Left renal cortex interstitium (tissue), 4 donors: ENCODE results near the gene MAP4K1. TPM values are rescaled to one million over a fixed set of nuclear protein-coding genes. Genes with fewer than 3 reads are reported as not detected.

Source experiments
- DNase-seq, 4 donors: peaks; one replicate each; pipeline ENCODE4 v3.0.0-alpha.2; 2013; ENCODE audit warnings: low read depth in 4 of 4, low spot score in 2 of 4, missing footprints in 1 of 4
- polyA plus RNA-seq, 4 donors: library from polyadenylated mRNA; unstranded; fragments of 120-200 nt; gene quantifications; one replicate each; pipeline ENCODE4 v1.2.1, GENCODE V29; 2013; ENCODE audit not compliant: insufficient read length in 4 of 4

Gene MAP4K1
- 1 to 10 TPM; 2.1 to 5.0 (median 3.4) TPM for polyA plus RNA-seq

DNA sequence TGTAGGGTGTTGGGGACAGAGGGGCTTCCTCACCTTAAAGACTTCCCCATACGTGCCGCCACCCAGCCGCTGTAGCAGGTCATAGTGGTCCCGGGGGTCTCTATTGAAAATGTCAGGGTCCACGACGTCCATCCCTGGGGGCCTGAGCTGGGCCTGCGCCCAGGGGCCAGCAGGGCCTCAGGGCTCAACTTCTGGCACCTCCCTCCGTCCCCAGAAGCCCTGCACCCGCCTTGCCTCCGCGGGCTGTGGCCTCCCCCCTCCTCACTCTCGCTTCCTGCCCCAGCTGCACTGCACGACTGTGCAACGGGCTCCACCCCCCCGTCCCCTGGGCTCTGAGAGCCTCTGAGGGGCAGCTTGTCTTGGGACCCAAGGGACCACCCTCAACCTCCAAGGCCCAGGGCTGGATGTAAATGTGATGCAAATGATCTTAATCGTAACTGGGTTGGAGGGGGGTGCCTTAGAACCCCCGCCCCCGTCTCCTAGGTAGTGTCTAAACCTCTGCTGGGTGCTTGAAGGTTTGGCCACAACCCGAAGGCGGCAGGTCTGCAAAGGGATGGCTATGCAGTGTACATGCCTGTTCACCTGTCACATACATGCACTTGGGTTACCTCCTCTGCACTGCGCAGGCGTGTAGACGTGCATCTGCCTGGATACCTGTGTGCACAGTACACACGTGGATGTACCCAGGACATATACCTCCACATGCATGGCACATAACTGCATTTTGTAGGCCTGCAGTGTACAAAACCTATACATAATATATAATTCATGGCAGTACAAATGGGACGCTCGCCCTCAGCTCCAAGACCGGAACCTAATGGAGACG is at the start of gene MAP4K1:
Gene MAP4K1 (minus strand): TSS at position 190 of the 826 bp plus-strand sequence. CDS start 58 bp downstream, at position 132.
- DNase-seq, result no peak

DNA sequence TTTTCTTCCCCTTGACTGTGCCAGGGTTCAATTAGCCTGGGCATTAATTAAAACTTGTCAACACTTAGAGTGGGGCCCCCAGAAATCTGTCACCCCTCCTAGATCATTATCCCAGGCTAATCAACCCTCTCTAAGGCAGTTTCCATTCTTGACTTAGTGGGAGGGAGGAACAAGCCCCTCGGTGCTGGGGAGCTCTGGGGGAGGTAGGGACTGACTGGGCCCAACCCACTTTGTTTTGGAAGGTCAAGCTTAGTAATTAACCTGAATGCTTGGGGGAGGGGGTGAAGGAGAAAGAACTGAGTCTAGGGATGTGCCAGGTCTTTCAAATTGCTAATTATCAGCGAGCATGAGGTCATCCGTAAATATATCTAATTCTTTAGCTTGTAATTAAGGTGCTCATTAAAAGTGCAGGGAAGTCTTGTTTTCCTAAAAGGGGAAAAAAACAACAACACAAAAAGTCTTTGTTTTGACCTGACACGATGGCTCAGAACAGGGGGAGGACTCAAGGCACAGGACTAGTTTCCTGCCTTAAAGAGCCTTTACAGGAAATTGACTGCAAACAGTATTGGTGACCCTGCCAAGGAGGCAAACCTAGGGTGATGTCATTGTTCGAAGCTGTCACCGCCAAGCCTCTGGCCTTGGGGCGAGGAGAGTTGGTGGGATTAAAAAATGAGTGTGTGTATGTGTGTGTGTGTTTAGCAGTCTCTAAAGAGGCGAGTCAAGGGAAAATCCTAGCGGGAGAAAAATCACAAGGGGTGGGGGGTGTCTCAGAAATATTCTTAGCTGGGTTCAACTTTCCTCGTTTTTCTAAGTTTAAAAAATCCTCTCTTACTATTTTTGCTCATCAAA is 49.1 kb upstream of the MAP4K1 start:
- no peak for DNase-seq

DNA sequence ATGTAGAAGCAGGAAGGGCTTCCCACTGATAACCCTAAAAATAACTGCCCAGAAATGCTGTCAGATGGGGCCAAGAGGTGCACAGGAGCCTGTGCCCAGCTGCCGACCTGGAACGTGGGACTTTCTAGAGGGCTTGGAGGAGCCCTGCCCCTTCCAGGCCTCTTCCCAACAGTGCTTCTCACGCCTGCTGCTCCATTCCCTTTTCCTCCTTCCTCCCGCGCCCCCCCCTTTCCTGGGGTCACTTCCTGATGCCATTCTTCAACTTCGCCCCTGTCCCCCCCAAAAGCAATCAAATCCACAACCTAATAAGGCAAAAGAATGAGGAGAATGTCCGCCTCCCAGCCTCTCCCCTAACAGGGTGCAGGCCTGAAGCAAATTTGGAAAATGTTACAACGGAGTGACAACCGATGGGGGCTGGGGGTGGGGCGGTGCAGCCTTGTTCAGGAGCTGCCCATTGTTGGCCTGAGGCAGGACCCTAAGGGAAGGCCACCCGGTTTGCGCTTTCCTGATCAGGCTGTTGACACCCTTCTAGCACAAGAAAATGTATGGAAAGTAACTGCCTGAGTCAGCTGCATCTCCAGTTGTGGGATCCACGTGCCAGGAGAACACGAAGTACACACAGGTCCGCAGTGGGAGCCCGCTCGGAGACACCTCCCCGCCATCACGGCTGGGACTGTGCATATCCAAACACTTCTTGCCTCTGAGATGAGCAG is 48.4 kb upstream of the MAP4K1 start:
- peak in 1 of 4 donors; percentile 83 for DNase-seq

DNA sequence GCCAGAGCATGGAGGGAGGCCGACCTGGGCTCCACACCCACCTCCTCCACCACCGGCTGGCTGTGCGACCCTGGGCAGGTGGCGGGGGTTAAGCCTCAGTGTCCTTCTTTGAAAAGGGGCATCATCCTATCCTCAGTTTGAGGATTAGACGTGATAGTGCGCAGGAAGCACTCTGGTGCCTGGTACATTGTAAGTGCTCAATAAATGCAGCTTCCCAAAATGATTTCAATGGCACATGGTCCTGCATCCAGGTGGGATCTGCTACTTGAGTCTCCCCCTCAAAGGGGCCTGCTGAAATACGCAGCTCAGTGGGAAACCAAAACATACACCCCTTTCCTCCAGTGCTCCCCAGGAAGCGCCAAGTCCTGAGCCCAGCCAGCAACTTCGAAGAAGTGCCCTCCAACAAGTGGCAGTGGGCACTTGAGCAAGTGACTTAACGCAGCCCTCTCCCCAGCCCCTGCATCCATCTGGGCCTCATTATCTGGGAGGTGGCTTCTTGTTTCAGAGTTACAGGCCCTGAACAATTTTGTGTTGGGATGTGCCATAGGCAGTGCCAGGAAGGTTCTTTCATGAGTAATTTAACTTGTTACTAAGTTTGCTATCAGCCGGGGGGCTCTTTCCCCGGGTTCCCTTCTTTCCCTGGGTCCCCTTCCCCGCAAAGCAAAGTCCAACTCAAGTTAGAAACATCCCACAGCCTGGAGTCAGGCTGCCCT is 47.6 kb upstream of the MAP4K1 start:
- DNase-seq, result no peak

DNA sequence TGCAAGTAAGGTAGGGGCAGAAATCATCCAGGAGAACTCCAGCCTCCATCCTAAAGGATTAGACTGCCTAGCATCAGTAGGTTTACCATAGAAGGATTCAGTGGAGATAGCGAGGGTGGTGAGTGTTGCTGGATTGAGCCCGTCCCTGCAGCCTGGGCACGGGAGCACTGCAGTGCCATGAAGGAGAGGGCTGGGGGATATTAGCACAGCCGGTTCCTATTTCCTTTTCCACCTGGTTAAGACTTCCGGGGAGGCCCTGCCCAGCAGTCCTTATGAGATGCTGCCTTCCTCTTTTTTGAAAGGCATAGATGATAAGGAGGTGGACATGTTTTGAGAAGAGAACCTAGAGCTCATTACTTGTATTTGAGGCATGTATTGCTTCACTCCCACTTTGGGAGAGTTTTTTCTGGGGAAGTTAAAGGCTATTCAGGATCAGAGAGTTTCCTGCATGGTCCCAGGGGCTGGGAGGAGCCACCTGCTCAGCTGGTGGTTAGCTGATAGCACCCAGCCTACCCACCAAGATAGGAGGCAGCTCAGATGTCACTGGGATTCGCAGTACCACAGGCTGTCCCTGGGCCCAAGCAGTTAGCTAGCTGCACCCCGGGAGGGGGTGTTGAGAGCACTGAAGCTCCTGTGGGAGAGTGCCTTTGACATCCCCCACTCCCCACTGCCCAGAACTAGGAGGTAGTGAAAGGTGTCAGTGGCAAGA is 46.9 kb upstream of the MAP4K1 start:
- DNase-seq, result no peak

DNA sequence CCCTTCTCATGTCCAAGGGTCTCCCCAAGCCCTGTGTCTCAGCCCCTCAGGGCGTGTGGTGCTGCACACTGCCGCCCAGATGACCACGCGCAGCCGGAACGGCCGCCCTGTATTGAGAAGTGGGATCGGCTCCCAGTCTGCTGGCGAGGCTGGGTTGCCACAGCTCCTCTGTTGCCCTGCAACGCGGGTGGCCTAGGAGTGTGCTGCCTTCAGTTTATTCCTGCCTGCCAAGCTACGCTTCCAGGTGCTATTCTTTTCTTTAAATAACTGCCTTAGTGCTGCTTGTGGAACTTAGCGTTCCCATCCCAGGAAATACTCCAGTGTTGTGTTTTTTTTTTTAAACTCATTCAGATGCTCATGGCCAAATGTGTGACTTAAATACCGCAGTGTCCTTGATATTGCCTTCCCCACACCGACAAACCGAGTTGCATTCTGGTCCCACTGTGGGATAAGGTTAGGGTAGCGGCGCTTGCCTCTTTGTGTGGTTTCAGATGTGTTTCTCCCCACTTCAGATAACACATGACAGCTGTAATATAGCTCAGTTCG is 46.3 kb upstream of the MAP4K1 start:
- no peak for DNase-seq

DNA sequence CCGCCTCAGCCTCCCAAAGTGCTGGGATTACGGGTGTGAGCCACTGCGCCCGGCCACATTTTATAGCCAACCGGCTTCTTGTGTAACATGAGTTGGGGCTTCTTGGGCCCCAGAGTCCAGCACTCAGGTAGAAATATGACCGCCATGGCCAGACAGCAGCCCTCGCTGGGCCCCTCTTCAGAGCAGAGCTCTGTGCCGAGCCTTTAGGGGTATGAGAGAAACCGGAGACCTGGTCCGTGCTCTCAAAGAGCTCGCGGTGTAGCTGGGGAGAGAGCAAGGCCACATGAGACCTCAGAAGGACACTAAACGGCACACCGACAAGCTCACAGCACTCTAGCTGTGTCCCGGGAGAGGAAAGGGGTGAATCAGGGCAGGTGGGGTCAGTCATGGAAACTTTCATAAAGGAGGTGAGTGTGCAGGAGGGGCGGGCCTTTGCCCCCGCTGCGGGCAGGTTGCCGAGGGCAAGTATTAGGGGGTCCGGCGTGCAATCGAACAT is 45.5 kb upstream of the MAP4K1 start:
- no peak for DNase-seq

DNA sequence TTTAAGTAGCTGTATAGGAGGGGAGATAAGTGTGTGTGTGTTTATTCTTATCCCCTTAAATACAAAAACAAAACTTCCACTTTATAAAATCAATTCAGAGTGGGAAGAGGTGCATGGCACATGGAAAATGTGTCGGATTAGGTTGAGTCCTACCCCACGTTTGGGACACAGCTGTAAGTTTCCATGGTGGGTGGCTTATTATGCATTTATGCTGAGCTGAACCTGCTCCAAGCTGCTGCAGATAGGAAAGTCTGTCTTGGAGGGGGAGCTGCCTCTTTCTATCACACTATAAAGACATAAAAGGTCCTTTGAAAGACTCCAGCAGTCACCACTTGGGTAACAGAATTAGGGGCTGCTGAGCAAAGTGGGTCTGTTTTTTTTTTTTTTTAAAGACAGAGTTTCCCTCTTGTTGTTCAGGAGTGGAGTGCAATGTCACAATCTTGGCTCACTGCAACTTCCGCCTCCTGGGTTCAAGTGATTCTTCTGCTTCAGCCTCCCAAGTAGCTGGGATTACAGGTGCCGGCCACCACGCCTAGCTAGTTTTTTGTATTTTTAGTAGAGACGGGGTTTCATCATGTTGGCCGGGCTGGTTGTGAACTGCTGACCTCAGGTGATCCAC is 44.9 kb upstream of the MAP4K1 start:
- no peak for DNase-seq

DNA sequence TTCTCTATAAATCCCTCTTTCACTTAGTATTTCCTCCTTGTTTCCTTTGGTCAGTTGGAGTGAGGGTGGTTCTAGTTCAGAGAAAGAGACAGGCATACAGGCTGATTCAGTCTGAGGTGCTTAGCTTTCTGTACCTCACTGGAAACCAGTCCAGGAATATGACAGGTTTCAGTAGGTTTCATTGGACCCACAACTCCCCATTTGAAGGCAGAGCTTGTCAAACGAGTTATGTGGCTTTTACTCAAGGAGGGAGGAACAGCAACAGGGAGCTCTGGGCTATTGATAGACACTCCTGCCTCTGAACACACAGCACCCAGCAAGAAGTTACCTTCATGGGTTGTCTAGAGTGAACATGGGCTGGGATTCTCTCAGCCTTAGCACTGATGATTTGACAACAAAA is 44.2 kb upstream of the MAP4K1 start:
- DNase-seq, result no peak

DNA sequence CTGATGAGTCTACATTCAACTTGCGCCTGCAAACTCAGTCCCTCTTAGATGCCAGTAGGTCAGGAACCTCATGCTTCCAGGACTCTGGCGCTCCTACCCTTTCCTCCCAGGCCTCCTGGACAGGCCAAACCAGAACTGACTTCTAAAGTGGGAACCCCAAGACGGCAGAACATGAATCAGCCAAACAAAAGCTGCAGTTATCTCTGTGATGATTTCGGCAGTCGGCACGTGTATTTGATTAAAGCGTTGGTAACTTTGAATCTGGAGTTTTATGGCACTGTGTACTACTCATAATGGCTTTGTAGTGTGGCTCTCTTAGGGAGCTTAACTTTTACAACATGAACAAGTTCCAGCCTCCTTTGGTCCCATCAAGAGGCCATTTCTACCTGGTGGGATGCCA is 43.4 kb upstream of the MAP4K1 start:
- DNase-seq, result no peak

DNA sequence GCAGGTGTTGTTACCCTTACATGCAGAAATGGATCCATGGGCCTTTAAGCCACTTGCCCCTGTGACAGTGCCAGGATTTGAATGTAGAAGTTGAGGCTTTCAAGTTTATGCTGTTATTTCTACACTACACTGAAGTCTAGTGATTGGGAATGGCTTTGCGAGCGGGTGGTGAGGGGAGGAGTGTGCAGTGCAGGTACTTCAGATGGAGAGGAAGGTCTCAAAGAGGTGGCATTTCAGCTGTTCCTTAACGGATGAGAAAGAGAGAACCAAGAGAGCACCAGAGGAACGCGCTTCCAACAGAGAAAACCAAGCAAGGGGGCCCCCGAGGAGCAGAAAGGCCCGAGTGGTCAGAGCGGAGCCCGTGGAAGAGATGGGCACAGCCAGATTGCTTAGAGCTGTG is 43.0 kb upstream of the MAP4K1 start:
- no peak for DNase-seq

DNA sequence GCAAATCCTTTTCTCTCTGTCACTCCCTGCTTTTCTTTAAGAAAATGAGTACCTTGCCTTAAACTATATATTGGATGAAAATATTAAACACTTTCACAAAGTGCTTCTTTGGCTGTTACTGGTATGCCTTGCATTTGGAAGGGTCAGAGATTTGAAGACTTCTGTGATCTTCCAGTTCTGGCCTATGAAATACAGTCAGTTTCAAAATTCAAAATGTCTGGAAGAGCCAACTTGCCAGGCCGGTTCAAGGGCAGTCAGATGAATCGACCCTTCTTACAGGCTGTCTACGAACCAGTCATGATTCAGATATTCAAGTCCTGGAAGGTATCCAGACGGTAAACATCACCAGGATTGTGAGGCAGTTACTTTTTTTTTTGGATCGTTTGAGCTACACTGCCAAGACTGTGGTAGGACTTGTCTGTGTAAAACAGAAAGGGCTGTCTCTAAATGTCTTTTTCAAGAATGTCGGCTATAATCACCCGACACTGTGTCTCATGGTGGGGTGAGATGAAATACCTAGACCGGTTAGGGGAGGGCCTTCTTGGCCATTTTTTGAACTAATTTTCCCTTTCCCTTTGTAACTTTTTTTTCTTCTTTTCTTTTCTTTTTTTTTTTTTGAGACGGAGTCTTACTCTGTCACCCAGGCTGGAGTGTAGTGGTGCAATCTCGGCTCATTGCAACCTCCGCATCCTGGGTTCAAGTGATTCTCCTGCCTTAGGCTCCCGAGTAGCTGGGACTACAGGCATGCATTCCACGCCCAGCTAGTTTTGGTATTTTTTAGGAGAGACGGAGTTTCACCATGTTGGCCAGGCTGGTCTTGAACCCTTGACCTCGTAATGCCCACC is 40.9 kb upstream of the MAP4K1 start:
- DNase-seq, result no peak

DNA sequence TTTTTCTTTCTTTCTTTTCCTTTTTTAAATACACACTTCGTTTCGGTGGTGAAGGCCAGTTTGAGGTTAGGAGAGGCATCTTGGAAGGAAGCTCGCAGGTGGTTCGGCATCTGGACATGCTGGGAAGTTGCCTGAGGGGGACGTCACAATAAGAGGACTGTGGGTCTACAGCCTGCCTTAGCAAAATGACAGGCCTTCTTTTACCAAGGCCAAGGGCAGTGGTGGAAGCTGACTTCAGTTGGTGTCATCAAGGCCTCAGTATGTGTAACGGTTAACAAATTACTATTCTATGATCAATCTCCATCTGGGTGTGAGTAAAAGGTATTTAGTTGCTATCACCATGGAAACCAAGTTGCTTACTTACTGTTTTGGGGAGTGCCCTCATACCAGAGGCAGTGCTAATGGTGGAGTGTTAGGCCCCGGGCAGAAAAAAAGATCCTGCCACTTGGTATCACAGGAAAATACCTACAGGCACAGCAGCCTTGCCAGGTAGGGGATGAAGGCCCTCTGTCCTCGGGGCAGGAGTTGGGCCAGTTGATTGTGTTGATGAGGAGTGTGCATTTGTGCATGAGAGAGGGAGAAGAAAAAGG is 40.0 kb upstream of the MAP4K1 start:
- no peak for DNase-seq

DNA sequence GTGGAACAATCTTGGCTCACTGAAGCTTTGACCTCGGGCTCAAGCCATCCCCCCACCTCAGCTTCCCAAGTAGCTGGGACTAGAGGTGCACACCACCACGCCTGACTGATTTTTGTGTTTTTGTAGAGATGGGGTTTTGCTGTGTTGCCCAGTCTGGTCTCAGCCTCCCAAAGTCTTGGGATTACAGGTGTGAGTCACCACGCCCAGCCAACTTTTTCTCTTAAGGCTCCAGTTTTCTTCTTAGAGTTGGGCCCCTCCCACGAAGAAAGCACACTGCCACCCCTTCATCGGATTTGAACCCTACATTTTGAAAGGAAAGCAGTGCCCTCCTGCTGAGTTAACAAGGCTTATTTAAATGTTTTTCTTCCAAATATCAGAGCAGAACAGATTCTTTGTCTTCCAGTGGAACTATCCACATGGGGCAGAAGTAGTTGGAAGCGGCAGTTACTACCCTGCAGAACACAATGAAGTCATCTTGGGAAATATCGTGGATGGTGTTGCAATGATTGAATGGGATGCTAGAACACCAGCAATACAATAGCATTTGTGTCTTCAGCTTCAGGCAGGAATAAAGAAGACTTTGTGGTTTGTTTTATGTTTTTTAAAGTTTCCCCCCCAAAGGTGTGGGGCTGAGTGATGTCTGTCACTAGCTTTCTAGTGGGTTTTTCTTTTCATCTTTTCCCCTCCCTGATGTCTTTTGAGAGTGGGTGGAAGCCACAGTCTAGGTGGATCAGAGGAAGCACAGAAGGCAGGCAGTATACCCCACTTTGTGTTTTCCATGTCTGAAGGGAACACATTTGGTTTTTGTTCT is 38.6 kb upstream of the MAP4K1 start:
- no peak for DNase-seq

DNA sequence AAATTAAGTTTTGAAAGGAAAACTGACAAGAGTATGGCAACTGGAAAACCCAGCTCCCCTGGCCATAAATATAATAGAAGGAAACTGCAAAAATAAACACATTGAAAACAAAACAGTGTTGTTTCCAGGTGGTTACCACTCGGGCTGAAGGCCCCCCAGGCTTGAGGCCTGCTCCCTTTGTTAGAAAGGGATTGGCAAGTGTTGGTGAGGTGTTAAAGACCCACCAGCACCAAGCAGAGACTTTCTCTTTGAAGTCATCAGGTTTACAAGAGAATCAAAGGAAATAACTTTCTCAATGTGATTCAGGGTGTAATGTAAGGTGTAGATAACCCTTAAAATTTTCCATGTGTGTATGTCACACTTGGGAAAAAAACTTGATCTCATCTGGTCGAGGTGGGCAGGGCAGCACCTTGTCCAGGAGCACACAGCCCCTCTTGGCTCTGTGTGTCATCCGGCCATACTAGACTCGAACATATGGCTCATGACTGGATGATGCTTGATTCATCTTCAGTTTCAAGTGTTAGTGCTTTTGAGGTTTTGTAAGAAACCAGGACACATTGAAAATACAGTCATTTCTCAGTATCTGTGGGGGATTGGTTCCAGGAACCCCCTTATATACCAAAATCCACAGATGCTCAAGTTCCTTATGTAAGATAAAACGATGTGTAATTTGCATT is 37.5 kb upstream of the MAP4K1 start:
- no peak for DNase-seq

DNA sequence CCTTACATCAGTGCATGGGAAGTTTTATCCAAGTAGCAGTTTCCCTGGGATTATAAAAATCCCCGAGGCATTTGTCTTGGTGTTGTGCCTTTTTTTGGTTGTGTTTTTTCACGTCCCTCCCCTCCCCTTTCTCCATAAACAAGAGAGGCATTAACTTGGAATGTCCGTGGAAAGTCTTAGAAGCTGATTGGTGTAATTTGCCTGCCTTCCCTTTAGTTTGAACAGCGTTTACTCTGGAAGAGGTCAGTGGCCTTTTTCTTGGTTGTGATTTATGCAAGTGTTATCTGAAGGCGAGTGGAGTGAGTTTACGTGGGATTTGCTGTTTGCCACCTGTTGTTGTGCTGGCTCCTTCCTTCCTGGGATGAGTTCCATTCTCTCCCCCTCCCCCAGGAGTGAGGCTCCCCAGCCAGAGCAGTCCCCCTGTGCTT is 36.9 kb upstream of the MAP4K1 start:
- no peak for DNase-seq
